AG10803 (cell line): ENCODE measurements around the gene CGRRF1.

Experiments
- DNase-seq: peaks from one replicate; pipeline ENCODE4 v3.0.0; 2010; ENCODE audit warnings: low read depth
- H3K4me3 ChIP-seq: 2 replicates; pipeline ENCODE4 v1.5.1; 2011; ENCODE audit warnings: mild to moderate bottlenecking, low read length, control low read depth
- TF ChIP-seq, protein P1 (sequence below): conservative IDR thresholded peaks from 2 replicates; pipeline ENCODE4 v1.5.1; 2011; ENCODE audit warnings: mild to moderate bottlenecking, low read length, control low read depth, inconsistent platforms

Gene CGRRF1

DNA sequence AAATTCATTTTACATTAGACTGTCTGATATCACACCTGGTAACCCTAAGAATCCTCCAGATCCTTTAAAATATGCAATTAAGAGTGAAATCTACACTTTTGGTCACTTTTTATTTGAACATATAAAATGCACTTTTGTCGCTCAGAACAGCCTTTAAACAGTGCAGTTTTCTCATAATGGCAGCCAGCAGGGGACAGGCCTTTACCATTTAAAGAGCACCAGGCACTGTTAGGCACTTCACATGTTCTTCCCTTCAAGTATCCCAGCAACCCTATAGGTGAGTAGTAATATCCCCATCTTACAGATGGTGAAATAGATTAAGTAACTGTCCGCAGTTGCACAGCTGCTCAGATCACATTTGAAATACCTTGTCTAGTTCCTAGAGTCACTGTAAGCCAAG lies 45.9 kb downstream of the CGRRF1 start:
- TF ChIP-seq, protein P1, sequence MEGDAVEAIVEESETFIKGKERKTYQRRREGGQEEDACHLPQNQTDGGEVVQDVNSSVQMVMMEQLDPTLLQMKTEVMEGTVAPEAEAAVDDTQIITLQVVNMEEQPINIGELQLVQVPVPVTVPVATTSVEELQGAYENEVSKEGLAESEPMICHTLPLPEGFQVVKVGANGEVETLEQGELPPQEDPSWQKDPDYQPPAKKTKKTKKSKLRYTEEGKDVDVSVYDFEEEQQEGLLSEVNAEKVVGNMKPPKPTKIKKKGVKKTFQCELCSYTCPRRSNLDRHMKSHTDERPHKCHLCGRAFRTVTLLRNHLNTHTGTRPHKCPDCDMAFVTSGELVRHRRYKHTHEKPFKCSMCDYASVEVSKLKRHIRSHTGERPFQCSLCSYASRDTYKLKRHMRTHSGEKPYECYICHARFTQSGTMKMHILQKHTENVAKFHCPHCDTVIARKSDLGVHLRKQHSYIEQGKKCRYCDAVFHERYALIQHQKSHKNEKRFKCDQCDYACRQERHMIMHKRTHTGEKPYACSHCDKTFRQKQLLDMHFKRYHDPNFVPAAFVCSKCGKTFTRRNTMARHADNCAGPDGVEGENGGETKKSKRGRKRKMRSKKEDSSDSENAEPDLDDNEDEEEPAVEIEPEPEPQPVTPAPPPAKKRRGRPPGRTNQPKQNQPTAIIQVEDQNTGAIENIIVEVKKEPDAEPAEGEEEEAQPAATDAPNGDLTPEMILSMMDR, result peak; percentile 34; the same call in 1 of the 2 replicates
- H3K4me3 ChIP-seq, result no peak overlapping the region
- no peak for DNase-seq

DNA sequence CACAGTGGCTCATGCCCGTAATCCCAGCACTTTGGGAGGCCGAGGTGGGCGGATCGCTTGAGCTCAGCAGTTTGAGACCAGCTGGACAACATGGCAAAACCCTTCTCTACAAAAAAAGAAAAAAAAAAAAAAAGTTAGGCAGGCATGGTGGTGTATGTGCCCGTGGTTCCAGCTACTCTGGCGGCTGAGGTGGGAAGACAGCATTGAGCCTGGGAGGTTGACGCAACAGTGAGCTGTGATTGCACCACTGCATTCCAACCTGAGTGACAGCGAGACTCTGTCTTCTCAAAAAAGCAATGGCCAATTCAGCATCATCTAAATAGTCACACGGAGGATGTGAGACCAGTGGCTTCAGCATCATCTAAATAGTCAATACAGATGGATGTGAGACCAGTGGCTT lies 46.8 kb downstream of the CGRRF1 start:
- H3K4me3 ChIP-seq, result no peak overlapping the region
- TF ChIP-seq, protein P1, result no peak
- peak; percentile 35 for DNase-seq

DNA sequence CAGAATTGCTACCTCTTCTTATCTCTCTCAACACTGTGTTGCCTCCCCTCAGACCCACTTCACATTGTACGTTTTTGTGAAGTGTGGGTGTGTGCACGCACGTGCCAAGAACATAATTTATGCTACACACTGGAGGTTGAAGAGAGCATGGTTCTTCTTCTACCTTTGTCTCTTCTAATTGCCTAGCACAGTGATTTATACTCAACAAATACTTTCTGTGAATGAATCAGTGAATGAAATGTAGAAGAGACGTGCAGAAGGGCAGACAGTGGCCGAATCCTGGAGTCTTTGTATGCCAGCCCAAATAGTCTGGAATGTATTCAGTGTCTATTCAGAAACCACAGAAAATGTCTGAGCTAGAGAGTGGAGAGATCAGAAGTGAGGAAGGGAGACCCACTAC lies 52.6 kb downstream of the CGRRF1 start:
- DNase-seq, result peak; percentile 82

DNA sequence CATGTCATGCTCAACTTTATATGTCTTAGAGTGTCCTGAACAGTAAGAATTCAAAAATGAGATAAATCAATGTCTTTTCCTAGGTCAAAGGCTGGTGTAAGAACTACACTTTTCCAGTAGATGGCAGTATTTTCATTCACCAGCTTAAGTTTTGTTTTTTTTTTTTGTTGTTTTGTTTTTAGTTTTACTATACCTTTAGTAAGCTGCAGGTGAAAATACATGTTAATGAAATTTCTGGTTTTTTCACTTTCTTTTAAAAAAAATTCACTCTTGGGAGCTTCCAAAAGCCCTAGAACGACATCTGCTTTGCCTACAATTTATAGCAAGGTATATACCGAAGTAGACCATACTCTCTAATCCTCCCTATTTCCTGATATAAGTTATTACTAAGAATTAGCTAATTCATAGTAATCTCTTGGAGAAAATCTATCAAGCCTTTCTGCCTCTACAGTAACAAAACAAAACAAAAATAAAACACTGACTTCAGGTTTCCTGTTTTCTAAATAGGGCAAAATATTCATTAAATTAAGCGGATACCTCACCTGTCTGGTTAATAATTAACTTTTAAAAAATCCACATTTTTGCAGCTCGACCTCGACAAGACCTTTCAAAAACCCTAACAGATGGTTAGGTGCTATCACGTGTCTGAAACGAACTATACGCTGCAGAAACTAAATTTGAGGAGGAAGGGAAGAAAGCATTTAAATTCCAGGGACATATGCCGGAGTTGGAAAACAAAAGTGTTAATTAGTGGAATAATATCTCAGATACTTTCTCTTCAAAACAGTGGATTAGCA lies 54.6 kb downstream of the CGRRF1 start:
- peak; percentile 47 for DNase-seq
- TF ChIP-seq, protein P1, result peak; percentile 87
- H3K4me3 ChIP-seq, result peak overlapping the region; percentile 83

More for the DNA sequence above, 52.6 kb downstream of the CGRRF1 start:
- H3K4me3 ChIP-seq, result no peak overlapping the region
- TF ChIP-seq, protein P1, result no peak

DNA sequence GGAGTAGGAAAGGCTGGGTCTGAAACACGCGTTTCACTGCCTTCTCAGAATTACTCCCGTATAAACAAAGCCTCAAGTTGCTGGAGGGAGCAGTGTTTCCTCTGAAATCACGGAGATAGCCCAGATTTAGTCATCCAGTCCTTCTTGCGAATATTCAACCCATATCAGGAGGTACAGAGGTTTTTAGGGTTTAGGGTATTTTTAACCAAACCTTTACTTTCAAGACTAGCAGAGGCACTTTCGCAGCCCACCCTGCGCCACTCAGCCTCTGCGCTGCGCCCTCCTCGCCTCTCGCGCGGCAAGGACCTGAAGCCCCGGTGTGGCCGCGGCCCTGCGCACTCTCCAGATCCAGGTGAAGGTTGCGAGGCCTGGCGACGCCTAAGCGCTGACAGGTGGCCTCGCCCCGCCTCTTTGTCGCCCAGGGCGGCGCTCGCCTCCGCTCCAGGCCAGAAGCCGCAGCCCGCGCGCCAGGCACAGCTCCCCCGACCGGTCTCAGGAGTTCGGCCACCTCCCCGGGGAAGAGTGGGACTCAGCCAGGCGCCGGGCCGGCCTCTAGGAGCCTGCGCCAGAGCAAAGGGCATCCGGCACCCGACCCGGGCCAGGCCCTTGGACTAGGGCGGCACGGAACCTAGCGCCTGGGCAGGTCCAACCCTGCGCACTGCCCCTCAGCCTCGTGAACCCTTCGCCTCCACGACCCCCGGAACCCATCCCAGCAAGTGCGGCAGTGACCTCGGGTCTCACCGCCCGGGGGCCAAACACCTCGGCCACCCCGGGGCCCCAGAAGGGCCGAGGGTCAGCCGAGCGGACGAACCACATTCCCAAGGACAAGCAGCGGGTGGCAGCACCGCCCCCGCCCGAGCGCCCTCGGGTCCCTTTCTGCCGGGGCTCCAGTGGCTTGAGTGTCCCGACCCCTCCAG lies 55.4 kb downstream of the CGRRF1 start:
- TF ChIP-seq, protein P1, result peak; percentile 24
- H3K4me3 ChIP-seq, result peak overlapping the region; percentile 83
- DNase-seq, result peak; percentile 68

DNA sequence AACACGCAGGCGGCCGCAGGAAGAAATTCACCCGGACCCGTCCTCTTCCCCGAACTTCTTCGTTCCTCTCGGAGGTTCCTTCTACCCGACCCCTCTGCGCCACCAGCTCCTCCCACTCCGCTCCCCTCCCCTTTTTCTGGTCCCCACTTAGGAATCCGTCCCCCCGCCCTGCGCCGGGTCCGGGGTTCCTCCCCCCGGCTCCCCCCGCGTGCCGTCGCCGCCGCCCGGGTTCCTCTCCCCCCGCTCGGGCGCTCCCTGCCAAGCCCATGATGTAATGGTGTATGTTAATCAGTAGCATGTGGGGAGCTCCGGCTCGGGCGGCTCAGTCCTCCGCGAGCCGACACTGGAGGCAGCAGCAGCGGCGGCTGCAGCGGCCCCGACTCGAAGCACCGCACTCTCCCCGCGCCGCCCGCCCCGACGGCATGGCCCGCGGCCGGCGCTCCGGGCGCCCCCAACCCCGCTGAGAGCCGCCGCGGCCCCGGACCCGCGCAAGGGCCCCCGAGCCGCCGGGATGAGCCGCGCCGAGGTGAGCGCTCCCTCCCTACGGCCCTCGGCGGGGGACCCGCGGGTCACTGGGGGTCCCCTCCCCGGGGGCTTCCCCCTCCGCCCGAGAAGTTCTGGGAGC lies 56.2 kb downstream of the CGRRF1 start:
- peak overlapping the region; percentile 83 for H3K4me3 ChIP-seq
- peak; percentile 95 for DNase-seq
- TF ChIP-seq, protein P1, result no peak
